ENCODE results near the gene TTYH3. TPM values are rescaled to one million over a fixed set of nuclear protein-coding genes. Genes with fewer than 3 reads are reported as not detected.

Gene TTYH3
- total RNA-seq, 1 donor from 2014 or later: 166 TPM

- H3K27ac Mint-ChIP-seq: no peak overlapping the region
- H3K9me3 Mint-ChIP-seq: no peaks in the 10 kb centered on the region
- peaks cover 48% of the 10 kb centered on the region for H3K4me1 Mint-ChIP-seq (ENCODE audit: unreplicated experiment)
- no peak for DNase-seq (ENCODE audit: extremely low spot score, unreplicated experiment)
- H3K36me3 Mint-ChIP-seq: no peaks in the 10 kb centered on the region
- no peak overlapping the region for H3K4me3 Mint-ChIP-seq
- peaks cover 6% of the 10 kb centered on the region for H3K27me3 Mint-ChIP-seq
- TF ChIP-seq CTCF (conservative IDR thresholded peaks at IDR 0.05): no peak
Measured at GRCh38 chr7:2616387-2617324, 15.1 kb upstream of the TTYH3 start.

GRCh38 chr7:2617325-2617905 is 14.4 kb upstream of the TTYH3 start:
- H3K27ac Mint-ChIP-seq: peak overlapping the region; percentile 77
- peaks cover 6% of the 10 kb centered on the region for H3K27me3 Mint-ChIP-seq
- no peak for TF ChIP-seq CTCF (conservative IDR thresholded peaks at IDR 0.05)
- no peaks in the 10 kb centered on the region for H3K9me3 Mint-ChIP-seq
- peak overlapping the region; percentile 70 for H3K4me3 Mint-ChIP-seq
- no peak for DNase-seq (ENCODE audit: extremely low spot score, unreplicated experiment)
- no peaks in the 10 kb centered on the region for H3K36me3 Mint-ChIP-seq
- peaks cover 54% of the 10 kb centered on the region for H3K4me1 Mint-ChIP-seq (ENCODE audit: unreplicated experiment)

GRCh38 chr7:2619116-2619515 is 12.7 kb upstream of the TTYH3 start:
- Mint-ChIP-seq H3K9me3 (no peaks in the 10 kb centered on the region), H3K4me3 (no peak overlapping the region), H3K27me3 (peaks cover 6% of the 10 kb centered on the region), H3K27ac (no peak overlapping the region), H3K36me3 (no peaks in the 10 kb centered on the region), H3K4me1 (ENCODE audit: unreplicated experiment) (peaks cover 41% of the 10 kb centered on the region)
- no peak for DNase-seq (ENCODE audit: extremely low spot score, unreplicated experiment)
- TF ChIP-seq CTCF (conservative IDR thresholded peaks at IDR 0.05): no peak

GRCh38 chr7:2621061-2621828 is 10.5 kb upstream of the TTYH3 start:
- H3K4me1 Mint-ChIP-seq (ENCODE audit: unreplicated experiment): peaks cover 31% of the 10 kb centered on the region
- DNase-seq (ENCODE audit: extremely low spot score, unreplicated experiment): no peak
- TF ChIP-seq CTCF (conservative IDR thresholded peaks at IDR 0.05): no peak
- H3K27me3 Mint-ChIP-seq: peaks cover 6% of the 10 kb centered on the region
- H3K9me3 Mint-ChIP-seq: no peaks in the 10 kb centered on the region
- H3K36me3 Mint-ChIP-seq: no peaks in the 10 kb centered on the region
- peak overlapping the region; percentile 56 for H3K27ac Mint-ChIP-seq
- H3K4me3 Mint-ChIP-seq: peak overlapping the region; percentile 30

GRCh38 chr7:2621948-2622640 is 9.7 kb upstream of the TTYH3 start:
- Mint-ChIP-seq H3K36me3 (no peaks in the 10 kb centered on the region), H3K4me3 (peak overlapping the region; percentile 20), H3K4me1 (ENCODE audit: unreplicated experiment) (peaks cover 26% of the 10 kb centered on the region), H3K9me3 (no peaks in the 10 kb centered on the region), H3K27me3 (peaks cover 6% of the 10 kb centered on the region), H3K27ac (peak overlapping the region; percentile 56)
- no peak for DNase-seq (ENCODE audit: extremely low spot score, unreplicated experiment)
- TF ChIP-seq CTCF (conservative IDR thresholded peaks at IDR 0.05): no peak
